Iris pigment epithelial cell (primary cell): ENCODE measurements around the gene HIRIP3.
"Not testable (repeated sequence)": the region's sequence is repeated elsewhere in the genome, so short reads cannot be mapped to it uniquely, and the experiment has no call there.

Experiments used
- DNase-seq: peaks from one replicate; pipeline ENCODE4 v3.0.0-alpha.2; 2011; ENCODE audit warnings: low read depth

Gene HIRIP3

DNA sequence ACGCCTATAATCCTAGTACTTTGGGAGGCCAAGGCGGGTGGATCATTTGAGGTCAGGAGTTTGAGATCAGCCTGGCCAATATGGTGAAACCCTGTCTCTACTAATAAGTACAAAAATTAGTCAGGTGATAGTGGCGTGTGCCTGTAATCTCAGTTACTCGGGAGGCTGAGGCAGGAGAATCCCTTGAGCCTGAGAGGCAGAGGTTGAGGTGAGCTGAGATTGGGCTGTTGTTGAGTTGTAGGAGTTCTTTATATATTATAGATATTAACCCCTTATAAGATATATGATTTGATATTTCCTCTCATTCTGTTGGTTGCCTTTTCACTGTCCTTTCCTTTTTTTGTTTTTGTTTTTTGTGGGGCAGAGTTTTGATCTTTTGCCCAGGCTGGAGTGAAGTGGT, 35.6 kb downstream of the HIRIP3 start:
- DNase-seq = not testable (repeated sequence)

DNA sequence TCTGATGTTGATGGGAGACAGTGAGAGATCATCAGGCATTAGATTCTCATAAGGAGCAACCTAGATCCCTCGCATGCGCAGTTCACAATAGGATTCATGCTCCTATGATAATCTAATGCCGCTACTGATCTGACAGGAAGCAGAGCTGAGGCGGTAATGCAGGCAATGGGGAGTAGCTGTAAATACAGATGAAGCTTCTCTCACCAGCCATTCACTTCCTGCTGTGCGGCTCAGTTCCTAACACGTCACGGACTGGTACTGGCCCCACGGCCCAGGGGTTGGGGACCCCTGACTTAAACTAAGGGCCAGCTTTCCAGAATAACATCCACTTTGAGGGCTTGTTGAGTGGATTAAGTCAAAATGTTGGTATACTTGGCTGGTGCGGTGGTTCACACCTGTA, 36.1 kb downstream of the HIRIP3 start:
- DNase-seq = no peak

DNA sequence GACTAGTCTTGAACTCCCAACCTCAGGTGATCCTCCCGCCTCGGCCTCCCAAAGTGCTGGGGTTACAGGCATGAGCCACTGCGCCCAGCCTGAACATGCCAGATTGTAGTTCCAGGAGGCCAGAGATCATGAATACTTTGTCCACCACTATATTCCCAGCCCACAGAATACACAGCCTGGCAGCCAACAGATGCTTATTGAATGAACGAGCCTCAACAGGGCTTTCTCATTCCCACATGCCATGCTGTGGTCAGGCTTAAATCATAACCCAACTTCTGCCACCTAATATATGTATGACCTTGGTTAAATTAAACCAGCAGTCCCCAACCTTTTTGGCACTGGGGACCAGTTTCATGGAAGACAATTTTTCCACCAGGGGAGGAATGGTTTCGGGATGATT, 36.7 kb downstream of the HIRIP3 start:
- DNase-seq = no peak

DNA sequence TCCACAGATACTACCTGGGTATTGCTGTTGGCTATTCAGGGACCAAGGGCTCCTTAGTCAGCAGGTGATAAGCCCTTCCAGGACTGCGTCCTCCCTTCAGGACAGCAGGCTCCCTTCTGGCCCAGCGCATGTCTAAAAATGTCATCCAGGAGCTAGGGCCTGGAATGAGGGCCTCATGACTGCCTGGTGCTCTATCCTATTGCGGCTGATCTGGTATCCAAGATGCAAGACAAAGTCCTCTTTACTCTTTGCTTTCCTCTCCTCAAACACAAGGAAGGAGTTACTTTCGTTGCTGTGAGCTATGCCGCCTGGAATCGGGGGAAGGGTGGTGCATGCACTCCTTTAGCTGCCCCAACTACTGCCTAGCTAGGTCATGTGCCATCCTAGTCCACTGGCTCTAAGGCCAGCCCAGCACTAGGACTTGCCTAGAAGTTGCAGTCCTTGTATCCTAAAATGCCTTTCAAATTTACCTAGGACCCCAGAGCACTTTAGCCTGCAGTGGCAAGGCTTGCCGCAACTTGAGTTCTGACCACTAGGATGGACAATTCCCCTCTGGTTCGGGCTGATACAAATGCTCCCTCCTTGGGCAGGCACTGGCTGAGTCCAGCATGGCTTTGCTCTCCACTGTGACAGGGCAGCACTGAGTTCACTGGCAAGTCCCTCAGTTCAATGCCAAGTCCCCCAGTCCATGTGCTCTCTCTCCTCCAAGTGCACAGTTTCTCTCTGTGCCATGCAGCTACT, 43.6 kb downstream of the HIRIP3 start:
- DNase-seq = no peak

DNA sequence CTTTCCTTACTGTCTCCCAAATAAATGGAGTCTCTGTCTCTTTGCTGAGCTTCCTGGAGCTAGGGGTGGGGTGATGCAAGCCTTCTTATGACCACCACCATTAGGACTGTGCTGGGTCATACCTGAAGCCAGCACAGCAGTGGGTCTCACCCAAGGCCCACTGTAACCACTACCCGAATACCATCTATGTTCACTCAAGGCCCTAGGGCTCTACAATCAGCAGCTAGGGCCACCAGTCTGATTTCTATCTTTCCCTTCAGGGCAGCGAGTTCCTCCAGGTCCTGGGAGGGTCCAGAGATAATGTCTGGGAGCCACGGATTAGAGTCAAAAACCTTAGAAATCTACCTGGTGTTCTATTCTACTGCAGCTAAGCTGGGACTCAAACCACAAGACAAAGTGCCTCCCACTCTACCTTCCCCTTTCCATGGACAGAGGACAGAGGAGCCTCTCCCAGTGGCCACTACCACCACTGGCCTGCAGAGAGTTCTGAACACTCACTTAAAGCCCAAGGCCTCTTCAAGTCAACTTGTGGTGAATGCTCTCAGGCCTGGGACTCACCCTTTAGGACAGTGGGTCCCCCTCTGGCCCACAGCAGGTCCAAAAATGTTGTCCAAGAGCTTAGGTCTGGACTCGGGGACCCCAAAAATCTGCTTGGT, 44.5 kb downstream of the HIRIP3 start:
- DNase-seq = no peak

DNA sequence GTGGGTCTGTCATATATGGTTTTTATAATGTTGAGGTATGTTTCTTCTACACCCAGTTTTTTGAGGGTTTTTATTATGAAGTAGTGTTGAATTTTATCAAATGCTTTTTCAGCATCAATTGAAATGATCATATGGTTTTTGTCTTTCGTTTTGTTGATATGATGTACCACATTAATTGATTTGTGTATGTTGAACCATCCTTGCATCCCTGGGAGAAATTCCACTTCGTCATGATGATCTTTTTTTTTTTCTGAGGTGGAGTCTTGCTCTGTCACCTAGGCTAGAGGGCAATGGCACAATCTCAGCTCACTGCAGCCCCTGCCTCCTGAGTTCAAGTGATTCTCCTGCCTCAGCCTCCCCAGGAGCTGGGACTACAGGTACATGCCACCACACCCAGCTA, 47.5 kb downstream of the HIRIP3 start:
- no peak for DNase-seq

DNA sequence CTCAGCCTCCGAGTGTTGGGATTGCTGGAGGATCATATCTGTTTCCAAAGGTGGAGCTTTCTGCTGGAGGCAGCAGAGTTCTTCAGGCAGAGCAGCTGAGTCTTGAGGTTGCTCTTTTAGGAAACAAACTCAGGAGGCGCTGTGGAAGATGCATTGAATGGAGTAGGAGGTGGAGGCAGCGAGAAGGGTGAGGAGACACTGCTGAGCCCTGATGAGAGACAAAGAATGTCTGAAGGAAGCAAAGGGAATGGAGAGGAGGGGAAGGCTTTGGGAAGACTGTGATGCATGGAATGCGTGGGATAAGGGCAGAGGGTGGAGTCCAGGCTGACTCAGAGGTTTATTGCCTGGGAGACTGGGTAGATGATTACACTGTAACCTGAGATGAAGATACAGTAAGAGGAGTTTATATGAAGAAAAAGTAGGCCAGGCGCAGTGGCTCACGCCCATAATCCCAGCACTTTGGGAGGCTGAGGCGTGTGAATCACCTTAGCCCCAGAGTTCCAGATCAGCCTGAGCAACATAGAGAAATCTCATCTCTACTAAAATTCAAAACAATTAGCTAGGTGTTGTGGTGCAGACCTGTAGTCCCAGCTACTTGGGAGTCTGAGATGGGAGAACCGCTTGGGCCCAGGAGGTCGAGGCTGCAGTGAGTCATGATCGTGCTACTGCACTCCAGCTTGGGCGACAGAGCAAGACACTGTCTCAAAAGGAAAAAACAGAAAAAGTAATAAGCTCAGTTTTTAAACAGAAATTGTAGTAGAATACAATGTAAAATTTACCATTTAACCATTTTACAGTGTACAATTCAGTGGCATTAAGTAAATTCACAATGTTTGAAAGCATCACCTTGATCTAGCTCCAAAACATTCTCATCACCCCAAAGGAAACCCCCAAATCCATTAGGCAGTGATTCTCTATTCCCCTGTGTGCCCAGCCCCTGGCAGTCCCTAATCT, 51.3 kb downstream of the HIRIP3 start:
- peak; percentile 97 for DNase-seq
